Natural killer cell treated with Interleukin-12 subunit alpha and Interleukin-12 subunit beta and Interleukin-15 and Interleukin-18, amount 100 ng/mL, for 72 hours (primary cell): ENCODE results near the gene GNAI3. TPM values are rescaled to one million over a fixed set of nuclear protein-coding genes. Genes with fewer than 3 reads are reported as not detected.

Experiments
- ATAC-seq, 2 donors: fragments of 150-1000 bp; cut with Tn5 transposase in 1 of 2; sonication (Bioruptor Pico), chemical (Tn5 transposase) in 1 of 2; 2 replicates each; pipeline ENCODE4 v1.10.0; 2021
- DNase-seq: peaks from one replicate; pipeline ENCODE4 v3.0.0; 2022; ENCODE audit warnings: low spot score
- H3K27ac Mint-ChIP-seq, 2 donors: 1 replicate in 1 of 2; 2 replicates in 1 of 2; pipeline ENCODE4 v1.8.0; 2022; ENCODE audit warnings: mixed read lengths in 2 of 2, mild to moderate bottlenecking in 1 of 2, moderate library complexity in 1 of 2
- H3K27me3 Mint-ChIP-seq, 2 donors: 1 replicate in 1 of 2; 2 replicates in 1 of 2; pipeline ENCODE4 v1.8.0; 2022; ENCODE audit warnings: mixed read lengths in 2 of 2
- H3K36me3 Mint-ChIP-seq: one replicate; pipeline ENCODE4 v1.8.0; 2022; ENCODE audit warnings: mixed read lengths
- H3K4me1 Mint-ChIP-seq, 2 donors: 1 replicate in 1 of 2; 2 replicates in 1 of 2; pipeline ENCODE4 v1.8.0; 2022; ENCODE audit warnings: low read depth in 2 of 2, mixed read lengths in 2 of 2, mild to moderate bottlenecking in 1 of 2
- H3K4me3 Mint-ChIP-seq: one replicate; pipeline ENCODE4 v1.8.0; 2022; ENCODE audit warnings: mixed read lengths
- H3K9me3 Mint-ChIP-seq: 2 replicates; pipeline ENCODE4 v1.8.0; 2022; ENCODE audit warnings: mixed read lengths
- total RNA-seq, 2 donors: library from RNA; stranded (reverse); gene quantifications; one replicate each; pipeline ENCODE4 v1.2.3, GENCODE V29; 2022

Gene GNAI3
- total RNA-seq, 2 donors from 2014 or later: 8.9 to 10.0 TPM

DNA sequence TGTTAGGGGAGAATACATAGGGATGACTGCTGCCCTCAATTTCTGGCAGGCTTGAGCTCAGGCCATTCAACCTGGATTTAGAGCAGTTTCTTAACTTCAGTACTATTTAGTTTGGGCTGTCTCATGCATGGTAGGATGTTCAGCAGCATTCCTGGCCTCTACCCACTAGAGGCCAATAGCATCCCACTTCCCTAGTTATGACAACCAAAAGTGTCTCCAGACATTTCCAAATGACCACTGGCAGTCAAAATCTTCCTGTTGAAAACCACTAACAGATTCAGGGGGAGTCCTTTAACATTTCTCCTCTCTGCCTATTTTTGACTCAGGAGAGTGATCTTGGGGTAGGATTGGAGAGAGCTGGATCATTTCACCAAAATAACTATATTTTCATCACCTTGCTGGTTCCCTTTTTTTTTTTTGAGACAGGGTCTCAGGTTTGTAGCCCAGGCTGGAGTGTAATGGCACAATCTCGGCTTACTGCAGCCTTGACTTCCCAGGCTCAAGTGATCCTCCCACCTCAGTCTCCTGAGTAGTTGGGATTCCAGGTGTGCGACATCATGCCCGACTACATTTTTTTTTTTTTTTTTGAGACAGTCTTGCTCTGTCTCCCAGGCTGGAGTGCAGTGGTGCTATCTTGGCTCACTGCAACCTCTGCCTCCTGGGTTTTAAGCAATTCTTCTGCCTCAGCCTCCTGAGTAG is 62.3 kb downstream of the GNAI3 start:
- H3K9me3 Mint-ChIP-seq: no peaks in the 10 kb centered on the region
- H3K27me3 Mint-ChIP-seq: no peaks in the 10 kb centered on the region
- no peaks in the 10 kb centered on the region for H3K36me3 Mint-ChIP-seq
- ATAC-seq (no peak), DNase-seq (no peak)
- H3K4me3 Mint-ChIP-seq: no peak overlapping the region
- H3K4me1 Mint-ChIP-seq: peaks cover 0 to 3% of the 10 kb centered on the region in 2 donors
- no peak overlapping the region for H3K27ac Mint-ChIP-seq

DNA sequence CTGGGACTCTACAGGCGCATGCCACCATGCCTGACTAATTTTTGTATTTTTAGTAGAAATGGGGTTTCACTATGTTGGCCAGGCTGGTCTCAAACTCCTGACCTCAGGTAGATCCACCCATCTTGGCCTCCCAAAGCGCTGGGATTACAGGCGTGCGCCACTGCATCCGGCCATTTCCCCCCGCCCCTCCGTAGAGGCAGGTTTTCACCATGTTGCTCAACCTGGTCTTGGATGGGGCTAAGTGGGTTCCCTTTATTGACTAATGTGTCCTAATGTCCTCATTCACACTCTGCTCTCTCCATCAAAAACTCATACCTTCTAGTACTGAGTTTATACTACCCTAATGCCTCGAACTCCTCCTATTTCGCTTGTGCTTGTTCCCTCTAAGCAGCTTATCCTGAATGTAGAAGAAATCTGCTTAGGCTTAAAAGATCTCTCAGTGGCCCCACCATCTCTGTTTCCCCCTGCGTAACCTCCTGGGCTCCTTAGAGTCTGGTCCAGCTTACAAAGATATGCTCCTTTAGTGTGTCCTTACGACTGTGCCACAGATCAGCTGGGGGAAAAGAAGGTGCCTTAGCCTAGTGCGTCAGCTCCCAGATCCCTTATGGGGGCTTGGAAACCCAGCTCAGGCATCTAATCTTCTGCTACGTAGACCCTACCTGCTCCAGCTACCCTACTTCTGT is 63.0 kb downstream of the GNAI3 start:
- H3K4me3 Mint-ChIP-seq: no peak overlapping the region
- peaks cover 7 to 9% of the 10 kb centered on the region in 2 donors for H3K4me1 Mint-ChIP-seq
- H3K9me3 Mint-ChIP-seq: no peaks in the 10 kb centered on the region
- DNase-seq (no peak), ATAC-seq (no peak)
- H3K27ac Mint-ChIP-seq: peak overlapping the region in 1 of 2 donors; percentile 53
- no peaks in the 10 kb centered on the region for H3K27me3 Mint-ChIP-seq
- H3K36me3 Mint-ChIP-seq: no peaks in the 10 kb centered on the region

DNA sequence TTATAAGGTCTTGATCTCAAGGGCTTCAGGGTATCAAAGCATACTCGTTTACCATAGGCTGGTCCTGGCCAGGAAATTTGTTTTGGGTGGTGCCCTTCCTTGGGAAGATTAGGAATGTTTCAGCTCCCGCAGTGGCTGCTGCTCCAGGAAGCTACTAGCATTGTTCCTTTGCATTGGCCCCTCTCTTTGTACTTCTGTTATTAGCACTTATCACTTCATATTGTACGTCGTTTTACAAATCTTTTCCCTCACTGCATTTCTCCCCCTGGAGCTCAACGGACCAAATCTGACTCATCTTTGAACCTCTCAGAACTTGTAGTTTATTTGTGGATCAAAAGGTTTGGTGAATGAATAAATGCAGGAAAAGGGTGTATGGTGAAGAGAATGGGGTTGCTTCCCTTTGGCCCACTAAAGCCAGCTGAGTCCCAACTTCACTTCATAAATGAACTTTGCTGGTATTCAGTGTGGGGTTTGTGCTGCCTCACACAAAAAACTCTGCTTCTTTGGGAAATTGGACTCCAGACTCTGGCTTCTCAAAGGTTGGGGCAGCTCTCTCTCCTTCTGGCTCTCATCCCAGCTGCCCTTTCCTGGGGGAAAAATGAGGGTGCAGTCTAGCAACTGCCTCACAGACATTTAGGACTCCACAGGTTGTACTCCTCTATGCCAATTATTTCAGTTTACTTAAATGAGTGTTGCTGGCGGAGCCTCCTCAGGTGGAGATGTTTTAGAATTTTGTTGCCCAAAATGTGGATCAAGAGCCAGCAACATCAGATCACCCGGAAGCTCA is 65.1 kb downstream of the GNAI3 start:
- peaks cover 22% of the 10 kb centered on the region in 2 donors for H3K4me1 Mint-ChIP-seq
- H3K27ac Mint-ChIP-seq: no peak overlapping the region
- no peaks in the 10 kb centered on the region for H3K36me3 Mint-ChIP-seq
- DNase-seq: no peak
- no peak overlapping the region for H3K4me3 Mint-ChIP-seq
- peaks cover 0 to 3% of the 10 kb centered on the region in 2 donors for H3K27me3 Mint-ChIP-seq
- H3K9me3 Mint-ChIP-seq: no peaks in the 10 kb centered on the region
- no peak for ATAC-seq

DNA sequence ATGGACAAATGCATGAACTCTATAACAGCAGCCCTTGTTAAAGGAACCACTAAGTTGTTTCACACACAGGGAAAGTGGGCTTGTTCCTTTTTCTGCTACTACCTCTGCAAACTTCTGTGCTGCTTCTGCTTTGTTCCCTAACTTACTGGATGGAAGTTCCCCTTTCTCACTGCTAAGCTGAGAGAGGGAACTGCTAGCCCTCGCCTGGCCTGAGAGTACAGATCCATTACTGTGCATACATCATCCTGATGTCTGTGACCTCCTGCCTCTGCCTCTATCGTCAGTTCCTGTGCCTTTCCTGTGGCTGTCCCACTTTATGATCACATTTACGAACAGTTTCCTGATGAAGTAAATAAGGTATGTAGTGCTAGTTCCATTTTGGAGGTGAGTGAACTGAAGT is 67.5 kb downstream of the GNAI3 start:
- no peak for DNase-seq
- Mint-ChIP-seq H3K4me1 (peaks cover 34 to 44% of the 10 kb centered on the region in 2 donors), H3K27me3 (peaks cover 0 to 3% of the 10 kb centered on the region in 2 donors), H3K27ac (peak overlapping the region; percentile 8 to 38), H3K4me3 (no peak overlapping the region), H3K9me3 (no peaks in the 10 kb centered on the region), H3K36me3 (no peaks in the 10 kb centered on the region)
- no peak for ATAC-seq

DNA sequence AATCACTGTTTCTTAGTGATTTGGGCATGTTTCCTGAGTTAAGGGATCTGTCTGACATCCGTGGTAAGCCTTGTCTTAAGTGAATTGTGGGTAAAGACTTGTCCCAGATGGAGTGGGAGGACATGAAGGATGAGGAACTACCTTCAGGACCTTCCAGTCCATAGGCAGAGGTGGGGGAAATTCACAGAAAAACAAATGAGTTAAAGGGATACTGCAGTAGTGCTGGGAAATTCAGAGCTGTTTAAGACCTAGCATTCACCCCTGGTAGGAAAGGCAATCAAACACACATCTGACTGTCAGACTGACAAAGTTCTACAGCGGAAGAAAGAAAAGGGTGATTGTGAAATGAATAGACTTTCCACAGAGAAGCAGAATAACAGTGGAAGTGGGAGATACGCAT is 68.0 kb downstream of the GNAI3 start:
- peaks cover 0 to 3% of the 10 kb centered on the region in 2 donors for H3K27me3 Mint-ChIP-seq
- no peak for ATAC-seq

DNA sequence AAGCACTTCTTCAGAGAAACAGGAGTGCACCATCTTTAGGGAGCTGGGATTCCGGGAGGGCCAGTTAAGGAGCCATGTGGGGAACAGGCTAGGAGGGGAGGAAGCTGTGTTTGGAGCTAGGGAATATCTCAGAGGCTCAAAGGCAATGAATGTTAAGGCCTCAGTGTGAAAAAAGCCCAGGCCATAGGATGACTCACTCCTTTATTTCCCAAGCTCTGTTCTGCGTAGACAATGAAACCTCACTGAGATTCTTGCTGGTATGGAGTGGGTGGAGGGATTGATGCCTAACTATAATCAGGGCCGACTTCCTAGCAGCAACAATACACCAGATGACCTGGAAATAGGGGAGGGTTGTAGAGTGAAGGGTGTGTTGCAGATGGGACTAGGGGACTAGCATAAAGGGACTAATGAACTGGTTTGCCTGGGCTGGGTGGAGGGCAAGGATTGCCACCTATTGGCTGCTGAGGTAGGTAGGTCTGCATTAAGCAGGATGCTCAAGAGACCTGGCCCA is 68.9 kb downstream of the GNAI3 start:
- DNase-seq (no peak), ATAC-seq (no peak)
- Mint-ChIP-seq H3K27ac (peak overlapping the region; percentile 8 to 38), H3K27me3 (peaks cover 0 to 3% of the 10 kb centered on the region in 2 donors), H3K9me3 (no peaks in the 10 kb centered on the region), H3K4me3 (no peak overlapping the region), H3K36me3 (no peaks in the 10 kb centered on the region), H3K4me1 (peaks cover 44 to 54% of the 10 kb centered on the region in 2 donors)

More for the DNA sequence above, 68.0 kb downstream of the GNAI3 start:
- Mint-ChIP-seq H3K4me1 (peaks cover 34 to 47% of the 10 kb centered on the region in 2 donors), H3K9me3 (no peaks in the 10 kb centered on the region), H3K36me3 (no peaks in the 10 kb centered on the region), H3K27ac (peak overlapping the region; percentile 8 to 38), H3K4me3 (peak overlapping the region; percentile 23)
- DNase-seq: no peak

DNA sequence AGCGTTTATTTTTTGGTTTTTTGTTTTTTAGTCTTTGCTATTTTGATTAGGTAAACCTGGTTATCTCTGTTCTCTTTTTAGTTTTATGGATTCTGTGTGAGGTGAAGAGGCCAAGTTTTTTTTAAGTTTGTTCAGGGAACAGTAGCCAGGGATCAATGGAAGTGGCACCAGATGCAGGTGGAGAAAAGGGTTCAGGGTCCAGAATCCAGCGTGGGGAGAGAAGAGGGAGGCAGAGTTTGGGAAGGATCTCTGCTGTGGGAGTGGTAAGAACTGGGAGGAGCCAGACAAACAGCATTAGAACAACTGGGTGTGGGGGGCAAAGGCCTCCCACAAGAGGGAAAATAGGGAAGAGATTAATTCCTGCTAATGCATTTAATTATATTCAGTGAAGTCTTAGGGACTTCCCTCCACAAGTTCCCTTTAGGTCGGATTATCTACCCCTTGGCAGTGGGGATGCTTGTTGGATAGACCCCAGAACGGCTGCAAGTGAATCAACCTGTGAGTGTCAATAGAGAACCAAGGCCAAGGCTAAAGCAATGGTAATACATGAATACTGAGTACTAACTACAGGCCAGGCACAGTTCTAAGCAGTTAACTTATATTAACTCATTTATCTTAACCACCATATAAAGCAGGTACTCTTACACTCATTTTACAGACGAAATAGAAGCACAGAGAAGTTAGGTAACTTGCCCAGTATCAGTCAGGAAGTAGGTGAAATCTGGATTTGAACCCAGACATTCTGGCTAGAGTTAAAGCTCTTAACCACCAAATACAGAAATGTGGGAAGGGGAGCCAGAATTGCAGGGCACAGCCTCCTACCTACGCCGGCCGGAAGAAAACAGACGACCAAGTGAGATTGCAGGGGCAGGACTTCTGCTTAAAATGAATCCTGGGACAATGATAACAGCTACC is 70.5 kb downstream of the GNAI3 start:
- no peaks in the 10 kb centered on the region for H3K9me3 Mint-ChIP-seq
- DNase-seq: no peak
- peaks cover 47 to 58% of the 10 kb centered on the region in 2 donors for H3K4me1 Mint-ChIP-seq
- no peaks in the 10 kb centered on the region for H3K36me3 Mint-ChIP-seq
- peak overlapping the region; percentile 90 to 97 for H3K27ac Mint-ChIP-seq
- ATAC-seq: no peak
- peak overlapping the region; percentile 92 for H3K4me3 Mint-ChIP-seq
- H3K27me3 Mint-ChIP-seq: peaks cover 0 to 3% of the 10 kb centered on the region in 2 donors

DNA sequence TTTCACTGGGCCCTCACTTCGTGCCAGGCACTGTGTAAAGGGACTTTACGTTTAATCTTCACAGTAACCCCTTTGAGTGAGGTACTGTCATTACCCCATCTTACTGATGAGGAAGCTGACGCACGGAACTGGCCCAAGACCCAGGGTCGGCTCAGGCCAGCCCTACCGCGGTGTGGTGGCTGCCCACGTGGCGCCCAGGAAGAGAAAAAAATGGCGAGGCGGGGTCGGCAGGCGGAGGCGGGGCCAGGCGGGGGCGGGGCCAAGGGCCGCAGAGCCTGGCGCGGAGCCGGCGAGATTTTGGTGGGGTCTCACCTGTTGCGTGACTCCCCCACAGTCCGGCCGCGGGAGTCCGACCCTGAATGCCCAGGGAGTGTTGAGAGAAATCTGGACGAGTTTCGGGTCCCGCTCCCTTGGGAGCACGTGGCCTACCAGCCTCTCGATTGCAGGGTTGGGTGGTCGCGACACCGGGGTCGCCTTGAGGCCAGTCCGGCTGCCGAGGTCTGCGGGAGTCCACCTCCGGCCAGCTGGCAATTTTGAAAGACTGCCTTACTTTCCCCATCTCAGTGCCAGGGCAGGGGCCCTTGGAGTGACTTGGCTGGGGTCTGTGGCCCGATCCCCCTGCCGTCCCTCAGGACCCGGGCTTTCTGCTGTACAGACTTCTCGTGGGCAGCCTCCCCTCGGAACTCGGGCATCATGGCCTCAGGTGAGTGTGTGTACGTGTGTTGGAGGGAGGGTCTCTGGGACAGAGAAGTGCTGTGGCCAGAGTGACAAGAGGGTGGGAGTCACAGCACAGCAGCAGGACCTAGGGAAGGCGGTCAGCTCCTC is 71.4 kb downstream of the GNAI3 start, which contains the start of the genes AMPD2 and GNAT2:
Gene AMPD2, plus strand, starts transcription at position 262 of the 825 bp plus-strand sequence. CDS start 1,339 bp downstream, outside the sequence.
Gene GNAT2, minus strand, starts transcription at position 41 of the 825 bp plus-strand sequence. CDS start 6,746 bp downstream, outside the sequence.
- no peaks in the 10 kb centered on the region for H3K36me3 Mint-ChIP-seq
- H3K27me3 Mint-ChIP-seq: peaks cover 0 to 3% of the 10 kb centered on the region in 2 donors
- peak; percentile 81 to 85 for ATAC-seq
- H3K4me3 Mint-ChIP-seq: peak within 1 kb of the TSS; percentile 92
- H3K9me3 Mint-ChIP-seq: no peaks in the 10 kb centered on the region
- peak; percentile 84 for DNase-seq
- H3K4me1 Mint-ChIP-seq: peaks cover 47 to 58% of the 10 kb centered on the region in 2 donors
- peak within 1 kb of the TSS; percentile 90 to 97 for H3K27ac Mint-ChIP-seq

DNA sequence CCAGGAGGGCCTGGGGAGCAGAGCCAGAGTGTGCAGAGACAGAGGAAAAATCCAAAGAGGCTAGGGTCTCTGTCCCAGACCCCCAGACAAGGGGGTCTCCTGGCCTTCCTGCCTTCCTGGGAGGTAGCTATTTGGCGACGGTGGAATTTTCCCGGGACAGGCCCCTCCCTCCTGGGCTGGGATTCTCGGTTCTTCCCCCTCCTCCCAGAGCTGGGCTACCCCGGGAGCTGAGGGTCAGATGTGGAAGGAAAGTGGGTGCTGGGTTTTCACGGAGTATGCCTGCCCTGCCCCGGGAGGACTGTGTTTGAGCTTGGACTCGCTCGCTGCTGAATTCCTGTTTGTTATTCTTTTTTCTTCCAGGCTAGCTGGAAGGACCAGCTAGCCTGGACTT is 72.0 kb downstream of the GNAI3 start:
- Mint-ChIP-seq H3K27me3 (peaks cover 0 to 3% of the 10 kb centered on the region in 2 donors), H3K27ac (peak overlapping the region; percentile 90 to 97), H3K36me3 (no peaks in the 10 kb centered on the region), H3K4me3 (peak overlapping the region; percentile 92), H3K9me3 (no peaks in the 10 kb centered on the region), H3K4me1 (peaks cover 47 to 58% of the 10 kb centered on the region in 2 donors)
- DNase-seq (no peak), ATAC-seq (no peak)

DNA sequence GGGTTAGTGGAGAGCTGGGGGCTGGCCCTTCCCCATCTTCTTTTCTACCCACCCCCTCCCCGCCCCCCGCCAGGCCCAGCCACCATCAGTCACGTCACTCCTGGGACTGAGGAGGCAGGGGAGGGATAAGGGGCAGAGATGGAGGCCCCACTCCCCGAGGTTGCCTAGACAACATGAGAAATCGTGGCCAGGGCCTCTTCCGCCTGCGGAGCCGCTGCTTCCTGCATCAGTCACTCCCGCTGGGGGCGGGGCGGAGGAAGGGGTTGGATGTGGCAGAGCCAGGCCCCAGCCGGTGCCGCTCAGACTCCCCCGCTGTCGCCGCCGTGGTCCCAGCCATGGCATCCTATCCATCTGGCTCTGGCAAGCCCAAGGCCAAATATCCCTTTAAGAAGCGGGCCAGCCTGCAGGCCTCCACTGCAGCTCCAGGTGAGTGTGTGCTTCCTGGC is 72.4 kb downstream of the GNAI3 start:
- ATAC-seq (peak; percentile 90), DNase-seq (peak; percentile 97)
- Mint-ChIP-seq H3K36me3 (no peaks in the 10 kb centered on the region), H3K4me1 (peaks cover 46 to 57% of the 10 kb centered on the region in 2 donors), H3K27me3 (peaks cover 0 to 3% of the 10 kb centered on the region in 2 donors), H3K4me3 (peak overlapping the region; percentile 92), H3K27ac (peak overlapping the region; percentile 90 to 97), H3K9me3 (no peaks in the 10 kb centered on the region)

DNA sequence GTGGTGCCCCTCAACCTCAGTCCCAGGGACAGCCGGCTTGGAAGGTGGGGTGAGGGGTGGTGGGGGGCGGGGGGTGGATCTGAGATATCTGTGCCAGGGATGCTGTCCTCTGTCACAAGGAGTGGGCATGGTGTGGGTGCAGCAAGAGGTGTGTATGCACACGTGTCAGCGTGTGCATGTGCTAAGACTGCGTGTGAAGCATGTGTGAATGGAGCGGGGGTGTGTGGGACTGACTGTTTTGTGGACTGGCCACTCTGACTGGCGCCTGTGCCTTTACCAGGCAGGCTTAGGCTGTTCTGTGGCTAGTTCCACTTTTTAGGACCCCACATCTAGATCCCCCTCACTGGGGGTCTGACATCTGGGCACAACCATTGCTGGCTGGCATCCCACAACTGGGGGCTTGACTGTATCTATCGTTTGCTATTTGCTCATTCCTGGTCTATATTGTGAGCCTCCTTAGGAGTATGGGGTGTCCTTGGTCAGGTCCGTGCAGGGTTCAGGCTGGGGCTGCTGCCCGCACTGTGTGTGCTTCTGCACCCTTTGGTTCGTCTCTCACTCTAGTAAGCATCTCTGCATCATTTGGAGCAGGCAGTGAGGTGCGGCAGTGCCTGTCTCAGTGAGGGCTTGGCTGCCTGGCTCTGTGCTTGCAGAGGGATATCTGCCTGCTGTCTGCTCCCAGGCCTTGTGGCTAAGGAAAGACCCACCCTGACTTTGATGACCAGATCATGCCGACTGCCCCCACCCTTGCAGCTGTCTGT is 73.1 kb downstream of the GNAI3 start:
- Mint-ChIP-seq H3K4me3 (peak overlapping the region; percentile 92), H3K9me3 (no peaks in the 10 kb centered on the region), H3K4me1 (peaks cover 39 to 53% of the 10 kb centered on the region in 2 donors), H3K27me3 (peaks cover 0 to 3% of the 10 kb centered on the region in 2 donors), H3K36me3 (no peaks in the 10 kb centered on the region), H3K27ac (peak overlapping the region; percentile 90 to 97)
- ATAC-seq (peak in 1 of 2 donors; percentile 44), DNase-seq (no peak)
